Measurements from ENCODE around the gene TANC1. TPM values are rescaled to one million over a fixed set of nuclear protein-coding genes. Genes with fewer than 3 reads are reported as not detected.

TANC1 gene
- total and polyA plus RNA-seq, 7 experiments from 2014 or later: 0.13 to 0.39 (median 0.22) TPM; not detected in 1

- Histone ChIP-seq H3K9me3 (ENCODE audit: control insufficient read depth in 2 of 3, low read length in 3 of 3) (no peaks in the 10 kb centered on the region), H3K27ac (ENCODE audit: low read depth, low read length) (no peak overlapping the region), H3K36me3 (ENCODE audit: control insufficient read depth in 2 of 3, insufficient read depth in 3 of 3, low read length in 3 of 3) (no peaks in the 10 kb centered on the region), H3K4me1 (ENCODE audit: control insufficient read depth in 2 of 2, insufficient read depth in 2 of 2, low read length in 2 of 2) (no peaks in the 10 kb centered on the region), H3K27me3 (ENCODE audit: control insufficient read depth in 2 of 2, insufficient read depth in 2 of 2, low read length in 2 of 2) (no peaks in the 10 kb centered on the region), H3K4me3 (ENCODE audit: low read length) (no peak overlapping the region)
- H3K4me3 Mint-ChIP-seq: no peak overlapping the region
- POLR2A ChIA-PET: no interaction called here
- no peaks in the 10 kb centered on the region for H3K27me3 Mint-ChIP-seq
- no peak overlapping the region for H3K27ac Mint-ChIP-seq
- intact Hi-C loops (cut with micrococcal nuclease): no loop called here
- H3K9me3 Mint-ChIP-seq: peaks cover 0 to 2% (median 0%) of the 10 kb centered on the region in 11 donors
- CTCF ChIA-PET: no interaction called here
- ATAC-seq (no peak), DNase-seq (no peak)
- peaks cover 4 to 72% (median 61%) of the 10 kb centered on the region in 5 donors for H3K36me3 Mint-ChIP-seq
- peaks cover 0 to 9% (median 0%) of the 10 kb centered on the region in 7 donors for H3K4me1 Mint-ChIP-seq
Measured at GRCh38 chr2:159266554-159266953, 298.1 kb downstream of the TANC1 start.

- ATAC-seq (no peak), DNase-seq (no peak)
- Mint-ChIP-seq H3K36me3 (peaks cover 4 to 75% (median 57%) of the 10 kb centered on the region in 5 donors), H3K27ac (peak overlapping the region in 1 of 9 donors; percentile 5), H3K27me3 (no peaks in the 10 kb centered on the region), H3K4me1 (peaks cover 0 to 9% (median 0%) of the 10 kb centered on the region in 7 donors), H3K9me3 (peaks cover 0 to 2% (median 0%) of the 10 kb centered on the region in 11 donors), H3K4me3 (no peak overlapping the region)
- ChIA-PET POLR2A (no interaction called here), CTCF (interaction anchor here (0.6 kb wide), 1 partner anchor 1965 kb away, joined by 4 read pairs; no protein-coding TSS in a partner anchor)
- no peak overlapping the region for H3K27ac ChIP-seq (ENCODE audit: low read depth, low read length)
- H3K4me1 ChIP-seq (ENCODE audit: control insufficient read depth in 2 of 2, insufficient read depth in 2 of 2, low read length in 2 of 2): no peaks in the 10 kb centered on the region
- no peak overlapping the region for H3K4me3 ChIP-seq (ENCODE audit: low read length)
- intact Hi-C loops (cut with micrococcal nuclease): no loop called here
- no peaks in the 10 kb centered on the region for H3K9me3 ChIP-seq (ENCODE audit: control insufficient read depth in 2 of 3, low read length in 3 of 3)
- H3K27me3 ChIP-seq (ENCODE audit: control insufficient read depth in 2 of 2, insufficient read depth in 2 of 2, low read length in 2 of 2): no peaks in the 10 kb centered on the region
- H3K36me3 ChIP-seq (ENCODE audit: control insufficient read depth in 2 of 3, insufficient read depth in 3 of 3, low read length in 3 of 3): peaks cover 0 to 6% (median 0%) of the 10 kb centered on the region in 3 experiments
Measured at GRCh38 chr2:159267921-159268320, 299.5 kb downstream of the TANC1 start.

DNA sequence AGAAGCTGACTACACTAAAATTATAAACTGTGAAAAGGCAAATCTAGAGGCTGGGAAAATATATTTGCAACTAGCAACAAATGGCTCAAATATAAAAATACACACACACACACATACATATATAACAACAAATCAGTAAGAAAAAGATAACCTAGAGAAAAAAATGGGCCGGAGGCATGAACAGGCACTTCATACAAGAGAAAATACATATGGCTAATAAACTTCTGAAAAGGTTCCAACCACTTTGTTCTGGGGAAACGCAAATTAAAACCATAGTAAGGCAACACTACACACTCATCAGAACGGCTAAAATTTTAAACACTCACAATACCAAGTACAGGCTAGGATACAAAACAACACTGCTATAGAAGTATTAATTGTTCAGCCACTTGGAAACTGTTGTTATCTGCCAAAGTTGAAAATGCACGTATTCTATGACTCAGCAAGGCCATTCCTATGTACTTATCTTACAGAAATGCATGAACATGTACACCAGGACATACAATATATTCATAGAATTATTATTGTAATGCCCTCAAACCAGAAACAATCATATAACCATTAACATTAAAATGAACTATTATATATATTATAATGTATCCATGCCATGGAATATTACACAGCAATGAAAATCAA lies 302.4 kb downstream of the TANC1 start:
- Mint-ChIP-seq H3K27ac (no peak overlapping the region), H3K4me3 (no peak overlapping the region), H3K9me3 (peaks cover 0 to 2% (median 0%) of the 10 kb centered on the region in 11 donors), H3K4me1 (peaks cover 0 to 11% (median 4%) of the 10 kb centered on the region in 7 donors), H3K27me3 (no peaks in the 10 kb centered on the region), H3K36me3 (peaks cover 8 to 75% (median 59%) of the 10 kb centered on the region in 5 donors)
- Histone ChIP-seq H3K4me1 (ENCODE audit: control insufficient read depth in 2 of 2, insufficient read depth in 2 of 2, low read length in 2 of 2) (no peaks in the 10 kb centered on the region), H3K4me3 (ENCODE audit: low read length) (no peak overlapping the region), H3K36me3 (ENCODE audit: control insufficient read depth in 2 of 3, insufficient read depth in 3 of 3, low read length in 3 of 3) (peaks cover 0 to 10% (median 0%) of the 10 kb centered on the region in 3 experiments), H3K9me3 (ENCODE audit: control insufficient read depth in 2 of 3, low read length in 3 of 3) (no peaks in the 10 kb centered on the region), H3K27ac (ENCODE audit: low read depth, low read length) (no peak overlapping the region), H3K27me3 (ENCODE audit: control insufficient read depth in 2 of 2, insufficient read depth in 2 of 2, low read length in 2 of 2) (no peaks in the 10 kb centered on the region)
- intact Hi-C loops (cut with micrococcal nuclease): no loop called here
- DNase-seq: no peak
- POLR2A ChIA-PET: no interaction called here
- CTCF ChIA-PET: no interaction called here
- ATAC-seq: no peak

- intact Hi-C loops (cut with micrococcal nuclease): no loop called here
- Mint-ChIP-seq H3K27me3 (no peaks in the 10 kb centered on the region), H3K36me3 (peaks cover 8 to 66% (median 55%) of the 10 kb centered on the region in 5 donors), H3K9me3 (peaks cover 0 to 2% (median 0%) of the 10 kb centered on the region in 11 donors), H3K4me3 (no peak overlapping the region), H3K27ac (no peak overlapping the region), H3K4me1 (peaks cover 0 to 11% (median 4%) of the 10 kb centered on the region in 7 donors)
- no peak for DNase-seq
- peaks cover 0 to 10% (median 0%) of the 10 kb centered on the region in 3 experiments for H3K36me3 ChIP-seq (ENCODE audit: control insufficient read depth in 2 of 3, insufficient read depth in 3 of 3, low read length in 3 of 3)
- H3K27me3 ChIP-seq (ENCODE audit: control insufficient read depth in 2 of 2, insufficient read depth in 2 of 2, low read length in 2 of 2): no peaks in the 10 kb centered on the region
- H3K4me3 ChIP-seq (ENCODE audit: low read length): no peak overlapping the region
- ATAC-seq: no peak
- POLR2A ChIA-PET: no interaction called here
- no peaks in the 10 kb centered on the region for H3K9me3 ChIP-seq (ENCODE audit: control insufficient read depth in 2 of 3, low read length in 3 of 3)
- no peaks in the 10 kb centered on the region for H3K4me1 ChIP-seq (ENCODE audit: control insufficient read depth in 2 of 2, insufficient read depth in 2 of 2, low read length in 2 of 2)
- no peak overlapping the region for H3K27ac ChIP-seq (ENCODE audit: low read depth, low read length)
- CTCF ChIA-PET: no interaction called here
Measured at GRCh38 chr2:159272156-159272555, 303.7 kb downstream of the TANC1 start.

DNA sequence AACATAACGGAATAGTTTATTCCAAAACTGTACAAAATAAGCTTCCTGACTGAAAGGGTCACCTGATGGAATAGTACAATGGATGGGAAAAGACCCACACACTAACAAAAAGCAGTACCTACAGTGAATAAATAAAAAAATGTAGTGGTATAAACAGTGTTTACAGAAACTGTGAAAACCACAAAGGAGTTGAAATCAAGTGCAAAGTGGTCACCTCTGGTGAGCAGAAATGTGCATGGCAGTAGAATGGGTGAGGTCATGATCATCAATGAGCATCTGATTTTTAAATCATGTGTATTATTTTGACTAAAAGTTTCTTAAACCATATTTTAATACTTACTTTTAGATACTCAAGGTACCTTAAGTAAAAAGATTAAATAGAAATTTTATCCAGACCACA lies 306.7 kb downstream of the TANC1 start:
- Histone ChIP-seq H3K27ac (ENCODE audit: low read depth, low read length) (no peak overlapping the region), H3K4me1 (ENCODE audit: control insufficient read depth in 2 of 2, insufficient read depth in 2 of 2, low read length in 2 of 2) (no peaks in the 10 kb centered on the region), H3K4me3 (ENCODE audit: low read length) (no peak overlapping the region), H3K27me3 (ENCODE audit: control insufficient read depth in 2 of 2, insufficient read depth in 2 of 2, low read length in 2 of 2) (no peaks in the 10 kb centered on the region), H3K36me3 (ENCODE audit: control insufficient read depth in 2 of 3, insufficient read depth in 3 of 3, low read length in 3 of 3) (peaks cover 0 to 10% (median 0%) of the 10 kb centered on the region in 3 experiments), H3K9me3 (ENCODE audit: control insufficient read depth in 2 of 3, low read length in 3 of 3) (no peaks in the 10 kb centered on the region)
- Mint-ChIP-seq H3K4me1 (peaks cover 0 to 11% (median 0%) of the 10 kb centered on the region in 7 donors), H3K27ac (peak overlapping the region in 1 of 9 donors; percentile 8), H3K27me3 (no peaks in the 10 kb centered on the region), H3K4me3 (no peak overlapping the region), H3K36me3 (peaks cover 4 to 51% (median 31%) of the 10 kb centered on the region in 5 donors), H3K9me3 (no peaks in the 10 kb centered on the region)
- CTCF ChIA-PET: interaction anchor here (0.5 kb wide), 1 partner anchor 645 kb away, joined by 3 read pairs; no protein-coding TSS in a partner anchor
- ATAC-seq: no peak
- intact Hi-C loops (cut with micrococcal nuclease): no loop called here
- POLR2A ChIA-PET: no interaction called here
- no peak for DNase-seq

GRCh38 chr2:159279700-159280099 lies 311.3 kb downstream of the TANC1 start:
- Histone ChIP-seq H3K36me3 (ENCODE audit: control insufficient read depth in 2 of 3, insufficient read depth in 3 of 3, low read length in 3 of 3) (peaks cover 0 to 12% (median 0%) of the 10 kb centered on the region in 3 experiments), H3K4me1 (ENCODE audit: control insufficient read depth in 2 of 2, insufficient read depth in 2 of 2, low read length in 2 of 2) (no peaks in the 10 kb centered on the region), H3K9me3 (ENCODE audit: control insufficient read depth in 2 of 3, low read length in 3 of 3) (no peaks in the 10 kb centered on the region), H3K27me3 (ENCODE audit: control insufficient read depth in 2 of 2, insufficient read depth in 2 of 2, low read length in 2 of 2) (no peaks in the 10 kb centered on the region), H3K4me3 (ENCODE audit: low read length) (no peak overlapping the region), H3K27ac (ENCODE audit: low read depth, low read length) (no peak overlapping the region)
- no peak overlapping the region for H3K27ac Mint-ChIP-seq
- H3K36me3 Mint-ChIP-seq: peaks cover 0 to 26% (median 4%) of the 10 kb centered on the region in 5 donors
- no peak overlapping the region for H3K4me3 Mint-ChIP-seq
- ATAC-seq: no peak
- no peak for DNase-seq
- intact Hi-C loops (cut with micrococcal nuclease): loop anchor here (10.0 kb wide), 3 partner anchors 235 to 1965 kb away; no protein-coding TSS in a partner anchor
- no peaks in the 10 kb centered on the region for H3K9me3 Mint-ChIP-seq
- H3K27me3 Mint-ChIP-seq: no peaks in the 10 kb centered on the region
- CTCF ChIA-PET: interaction anchor here (0.7 kb wide), 1 partner anchor 76 kb away, joined by 4 read pairs; no protein-coding TSS in a partner anchor
- H3K4me1 Mint-ChIP-seq: peaks cover 0 to 13% (median 3%) of the 10 kb centered on the region in 7 donors
- POLR2A ChIA-PET: no interaction called here

Measured in naive thymus-derived CD4-positive, alpha-beta T cell (primary cell).